Activated CD4-positive, alpha-beta T cell treated with anti-CD3 and anti-CD28 coated beads, Interleukin-2, amount 50 U/mL, for 24 hours (primary cell): ENCODE measurements around the gene TMEM204.
"Not testable (repeated sequence)": the region's sequence is repeated elsewhere in the genome, so short reads cannot be mapped to it uniquely, and the experiment has no call there.

Source experiments
- DNase-seq, 2 donors: peaks; one replicate each; pipeline ENCODE4 v3.0.0-alpha.2; 2020; ENCODE audit warnings: low read depth in 1 of 2, low spot score in 1 of 2

The TMEM204 gene

DNA sequence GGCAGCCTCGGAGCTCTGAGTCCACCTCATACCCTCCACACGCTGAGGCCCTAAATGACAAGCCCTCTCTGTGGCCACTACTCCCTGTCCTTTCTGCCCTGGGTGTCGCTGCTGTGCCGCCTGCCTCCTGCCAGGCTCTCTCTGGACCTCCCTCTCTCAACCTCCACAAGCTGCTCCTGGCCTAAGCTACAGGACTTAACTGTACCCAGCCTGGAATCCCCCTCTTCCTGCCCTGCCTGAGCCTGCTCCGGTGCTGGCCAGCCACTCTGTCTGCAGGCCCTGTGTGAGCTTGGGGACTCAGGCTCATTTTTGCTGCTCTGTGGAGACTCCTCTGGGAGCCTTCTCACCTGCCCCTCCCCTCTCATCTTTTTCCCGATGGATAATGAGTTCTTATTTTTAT, 56.9 kb downstream of the TMEM204 start:
- no peak for DNase-seq

DNA sequence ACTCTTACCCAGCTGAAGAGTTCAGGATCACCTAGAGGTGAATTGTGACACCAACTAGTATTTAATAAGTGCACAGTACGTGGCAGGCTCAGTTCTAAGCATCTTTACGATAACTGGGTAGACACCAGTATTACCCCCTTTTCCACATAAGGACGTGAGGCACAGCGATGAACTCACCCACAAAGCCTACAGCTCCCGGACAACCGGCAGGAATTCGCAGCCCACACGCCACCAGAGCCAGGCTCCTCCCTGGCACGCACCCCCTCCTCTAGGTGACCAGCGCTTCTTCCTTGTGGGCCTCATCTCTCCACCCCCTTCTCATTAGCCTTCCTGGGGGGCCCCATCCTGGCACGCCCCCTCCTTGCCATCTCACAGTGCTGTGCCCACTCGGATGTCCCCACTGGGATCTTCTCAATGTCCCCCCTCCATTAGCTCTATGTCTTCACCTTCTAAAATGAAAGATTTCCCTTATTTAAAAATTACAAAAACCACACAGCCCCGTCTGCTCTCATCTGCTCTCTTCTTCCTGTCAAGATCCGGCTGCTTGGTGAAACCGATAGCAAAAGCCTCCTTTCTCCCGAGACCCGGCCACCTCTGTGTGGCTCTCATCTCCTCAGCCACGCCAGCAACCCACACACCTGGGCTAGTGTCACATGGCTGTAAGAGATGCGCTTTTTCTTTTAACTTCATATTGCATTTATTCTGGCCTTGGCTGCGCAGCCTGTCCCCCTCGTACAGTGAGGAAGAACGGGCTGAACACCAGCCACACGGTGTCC, 57.7 kb downstream of the TMEM204 start:
- DNase-seq: no peak

DNA sequence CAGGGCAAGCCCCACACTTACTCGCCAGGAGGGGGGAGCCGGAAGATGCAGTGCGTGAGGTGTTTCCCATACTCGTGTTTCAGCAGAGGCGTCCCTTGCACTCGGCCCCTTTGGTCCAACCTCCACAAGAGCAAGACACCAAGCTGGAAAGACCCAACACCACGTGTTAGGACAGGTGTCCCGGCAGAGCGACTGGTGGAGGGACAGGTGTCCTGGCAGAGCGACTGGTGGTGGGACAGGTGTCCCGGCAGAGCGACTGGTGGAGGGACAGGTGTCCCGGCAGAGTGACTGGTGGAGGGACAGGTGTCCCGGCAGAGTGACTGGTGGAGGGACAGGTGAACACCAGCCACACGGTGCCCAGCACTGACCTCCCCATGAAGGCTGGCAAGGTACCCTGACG, 59.0 kb downstream of the TMEM204 start:
- no peak for DNase-seq

DNA sequence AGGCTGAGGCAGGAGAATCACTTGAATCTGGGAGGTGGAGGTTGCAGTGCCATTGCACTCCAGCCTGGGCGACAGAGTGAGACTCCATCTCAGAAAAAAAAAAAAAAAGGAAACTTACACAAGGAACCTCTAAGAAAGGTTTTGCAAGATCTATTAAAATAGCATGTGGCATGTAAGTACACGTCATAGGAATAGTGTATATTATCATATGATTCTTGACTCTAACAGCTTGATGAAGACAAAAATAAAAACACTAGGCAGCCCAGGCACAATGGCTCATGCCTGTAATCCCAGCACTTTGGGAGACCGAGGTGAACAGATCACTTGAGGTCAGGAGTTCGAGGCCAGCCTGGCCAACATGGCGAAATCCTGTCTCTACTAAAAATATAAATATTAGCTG, 62.0 kb downstream of the TMEM204 start:
- not testable (repeated sequence) for DNase-seq

DNA sequence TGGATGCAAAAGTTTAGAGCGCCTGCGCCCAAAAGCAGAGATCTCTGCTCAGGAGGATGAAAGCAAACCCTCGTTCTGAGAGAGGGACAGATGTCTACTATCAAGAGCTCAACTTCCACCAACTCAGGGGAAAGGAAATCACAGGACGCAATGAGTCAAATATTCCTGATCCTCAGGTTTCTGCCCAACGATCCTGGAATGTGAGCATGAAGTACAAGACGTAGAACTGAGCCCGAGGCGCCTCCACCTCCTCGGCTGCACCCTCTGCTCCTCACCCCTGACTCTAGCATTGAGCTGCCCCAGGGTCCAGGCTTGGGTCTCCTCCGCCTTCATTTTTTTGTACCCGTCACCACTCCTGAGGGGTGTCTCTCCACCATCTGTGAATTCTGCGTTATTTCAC, 63.0 kb downstream of the TMEM204 start:
- no peak for DNase-seq

GRCh38 chr16:1597154-1597553, 63.7 kb downstream of the TMEM204 start:
- no peak for DNase-seq

GRCh38 chr16:1601031-1601430, 67.6 kb downstream of the TMEM204 start:
- no peak for DNase-seq

DNA sequence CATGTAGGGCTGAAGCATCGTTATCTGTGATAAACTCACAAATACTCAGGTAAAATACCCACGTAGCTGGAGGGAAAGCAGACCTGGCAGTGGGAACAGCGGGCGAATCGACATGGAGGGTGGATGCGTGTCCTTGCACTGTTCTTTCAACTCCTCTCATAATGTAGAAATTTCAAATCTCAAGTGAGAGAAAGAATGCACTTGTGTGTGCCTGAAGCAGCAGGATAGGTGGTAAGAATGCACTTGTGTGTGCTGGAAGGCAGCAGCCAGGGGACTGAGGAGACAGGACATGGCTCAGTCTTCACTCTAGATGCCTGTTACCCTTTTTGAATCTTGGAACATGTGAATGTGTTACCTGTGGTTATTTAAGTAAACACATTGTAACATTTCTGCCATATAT, 68.0 kb downstream of the TMEM204 start:
- no peak for DNase-seq

DNA sequence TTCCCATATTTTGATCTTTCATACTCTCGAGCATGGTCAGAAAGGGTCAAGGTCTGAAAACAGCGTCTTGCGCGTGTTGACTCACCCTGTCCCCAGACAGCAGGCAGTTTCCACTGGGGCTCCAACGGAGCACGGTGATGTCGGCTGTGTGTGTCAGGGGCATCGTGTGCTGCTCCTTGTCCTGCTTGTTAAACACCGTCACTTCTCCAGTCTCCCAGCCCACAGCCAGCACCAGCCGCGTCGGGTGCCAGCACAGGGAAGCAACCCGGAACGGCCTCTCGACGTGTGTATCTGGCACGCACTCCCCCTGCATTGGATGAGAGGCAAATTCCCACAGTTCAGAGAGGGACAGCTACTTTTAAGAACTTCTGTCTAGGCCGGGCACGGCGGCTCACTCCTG, 68.8 kb downstream of the TMEM204 start:
- no peak for DNase-seq
